Measurements from ENCODE around the gene EXOC1L. TPM values are rescaled to one million over a fixed set of nuclear protein-coding genes. Genes with fewer than 3 reads are reported as not detected.

EXOC1L gene
- total and polyA plus RNA-seq, 2 donors (not counting 1 experiment from before 2014, with no cell fraction given): not detected

DNA sequence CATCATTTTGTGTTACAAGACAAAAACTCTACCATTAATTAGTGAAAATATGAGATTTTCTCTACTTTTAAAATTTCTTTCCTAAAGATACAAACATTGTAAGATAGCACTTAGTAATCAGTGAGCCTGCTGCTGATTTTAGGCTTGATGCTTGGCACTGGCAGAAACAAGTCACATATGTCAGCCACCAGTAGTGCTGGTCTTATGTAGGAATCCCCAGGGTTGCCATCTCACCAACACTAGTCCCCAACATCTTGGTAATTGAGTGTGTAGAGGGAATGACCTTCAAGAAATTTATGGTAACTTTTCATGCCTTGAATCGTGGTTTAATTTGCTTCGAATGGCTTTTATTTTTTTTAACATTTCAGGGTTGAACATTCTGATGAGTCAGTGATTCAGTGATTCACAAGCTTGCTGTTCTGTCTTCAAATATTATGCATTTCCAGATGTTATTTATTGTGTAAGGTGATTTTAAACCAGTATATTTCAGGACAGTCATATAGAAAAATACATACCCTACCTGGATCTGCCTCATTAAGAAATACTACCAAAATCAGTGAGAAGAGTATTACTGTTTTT, 45.7 kb downstream of the EXOC1L start:
- H3K9me3 ChIP-seq (ENCODE audit: control extremely low read depth in 1 of 3, control insufficient read depth in 2 of 3, insufficient read depth in 1 of 3, low read length in 2 of 3): no peaks in the 10 kb centered on the region
- no peaks in the 10 kb centered on the region for H3K27me3 ChIP-seq (replicated peaks in 1 of 4; ENCODE audit: control extremely low read depth in 1 of 4, control insufficient read depth in 3 of 4, insufficient read depth in 4 of 4, low read length in 3 of 4)
- H3K79me2 ChIP-seq (ENCODE audit: control insufficient read depth, insufficient read depth, low read length): no peaks in the 10 kb centered on the region
- H4K20me1 ChIP-seq (ENCODE audit: control insufficient read depth, insufficient read depth, low read length, poor library complexity, severe bottlenecking): peaks cover 5% of the 10 kb centered on the region
- H3K4me3 ChIP-seq (ENCODE audit: control extremely low read depth in 1 of 5, extremely low read depth in 1 of 5, insufficient read depth in 1 of 5, low read depth in 2 of 5, low read length in 4 of 5): no peak overlapping the region
- TF ChIP-seq EZH2 (IDR thresholded peaks at IDR 0.05; ENCODE audit: borderline replicate concordance, insufficient read depth, low read depth, low read length, poor library complexity, severe bottlenecking): no peak
- TF ChIP-seq, protein P1, sequence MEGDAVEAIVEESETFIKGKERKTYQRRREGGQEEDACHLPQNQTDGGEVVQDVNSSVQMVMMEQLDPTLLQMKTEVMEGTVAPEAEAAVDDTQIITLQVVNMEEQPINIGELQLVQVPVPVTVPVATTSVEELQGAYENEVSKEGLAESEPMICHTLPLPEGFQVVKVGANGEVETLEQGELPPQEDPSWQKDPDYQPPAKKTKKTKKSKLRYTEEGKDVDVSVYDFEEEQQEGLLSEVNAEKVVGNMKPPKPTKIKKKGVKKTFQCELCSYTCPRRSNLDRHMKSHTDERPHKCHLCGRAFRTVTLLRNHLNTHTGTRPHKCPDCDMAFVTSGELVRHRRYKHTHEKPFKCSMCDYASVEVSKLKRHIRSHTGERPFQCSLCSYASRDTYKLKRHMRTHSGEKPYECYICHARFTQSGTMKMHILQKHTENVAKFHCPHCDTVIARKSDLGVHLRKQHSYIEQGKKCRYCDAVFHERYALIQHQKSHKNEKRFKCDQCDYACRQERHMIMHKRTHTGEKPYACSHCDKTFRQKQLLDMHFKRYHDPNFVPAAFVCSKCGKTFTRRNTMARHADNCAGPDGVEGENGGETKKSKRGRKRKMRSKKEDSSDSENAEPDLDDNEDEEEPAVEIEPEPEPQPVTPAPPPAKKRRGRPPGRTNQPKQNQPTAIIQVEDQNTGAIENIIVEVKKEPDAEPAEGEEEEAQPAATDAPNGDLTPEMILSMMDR (IDR thresholded peaks at IDR 0.05): no peak
- no peak overlapping the region for H3K9ac ChIP-seq (ENCODE audit: low read length)
- H3K9me3 Mint-ChIP-seq (ENCODE audit: insufficient read depth): no peaks in the 10 kb centered on the region
- no peaks in the 10 kb centered on the region for H3K27me3 Mint-ChIP-seq
- H3K27ac Mint-ChIP-seq: no peak overlapping the region
- H3K4me1 Mint-ChIP-seq: peaks cover 4% of the 10 kb centered on the region
- no peak overlapping the region for H3K4me2 ChIP-seq (replicated peaks; ENCODE audit: low read depth, low read length, poor library complexity, severe bottlenecking)
- ATAC-seq (ENCODE audit: low read depth): no peak
- CTCF ChIA-PET: interaction anchor here (0.6 to 4.6 kb wide), 9 partner anchors 11 to 553 kb away, joined by 3 to 27 read pairs (median 12); partner anchors contain the start of genes CEP135, EXOC1 and SRD5A3
- H3K4me3 Mint-ChIP-seq: no peak overlapping the region
- no peak overlapping the region for H2AFZ ChIP-seq (ENCODE audit: insufficient read depth, low read depth, low read length, poor library complexity, severe bottlenecking)
- peaks cover 0 to 4% of the 10 kb centered on the region in 2 donors for H3K4me1 ChIP-seq (ENCODE audit: control insufficient read depth in 2 of 2, insufficient read depth in 2 of 2, low read length in 2 of 2)
- no CpG with 5 or more reads among the region's 2 CpGs for WGBS (ENCODE audit: insufficient coverage)
- intact Hi-C loops (cut with micrococcal nuclease): loop anchor here (5.0 kb wide), 1 partner anchor 323 kb away; no protein-coding TSS in a partner anchor
- peaks cover 21 to 53% of the 10 kb centered on the region in 2 experiments for H3K36me3 ChIP-seq (replicated peaks in 1 of 2; ENCODE audit: control extremely low read depth in 1 of 2, control insufficient read depth in 1 of 2, extremely low read depth in 1 of 2, insufficient read depth in 2 of 2, low read length in 1 of 2)
- POLR2A ChIA-PET: no interaction called here
- no peak overlapping the region for H3K27ac ChIP-seq (ENCODE audit: low read length in 2 of 2)
- no peak for DNase-seq

DNA sequence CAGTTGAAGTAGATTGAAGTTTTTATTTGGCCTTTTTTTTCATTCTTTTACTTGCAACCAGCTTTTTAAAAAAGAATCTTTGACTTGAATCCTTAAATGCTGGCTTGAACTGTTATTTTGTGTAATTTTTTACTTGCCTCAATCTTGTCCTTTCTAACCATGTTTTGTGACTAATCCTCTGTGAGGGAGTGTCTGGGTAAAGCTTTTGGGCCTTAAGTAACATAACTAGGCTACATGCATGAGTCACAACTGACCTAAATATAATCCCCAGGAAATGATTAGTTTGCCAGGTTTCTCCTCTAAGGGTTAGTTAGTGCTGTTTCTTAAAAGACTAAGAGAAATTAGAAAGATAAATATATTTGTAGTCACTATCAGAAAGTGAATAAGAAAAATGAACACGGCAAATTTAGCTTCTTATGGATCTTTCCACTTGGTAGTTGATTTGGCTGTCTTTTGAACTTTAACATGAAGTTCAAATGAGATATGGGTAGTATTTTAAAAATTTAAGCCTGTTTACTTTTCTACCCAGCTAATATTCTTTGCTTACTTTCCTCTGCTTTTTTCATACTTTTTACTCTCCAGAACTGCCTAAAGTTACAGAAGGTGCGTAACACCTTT, 46.8 kb downstream of the EXOC1L start:
- H4K20me1 ChIP-seq (ENCODE audit: control insufficient read depth, insufficient read depth, low read length, poor library complexity, severe bottlenecking): peaks cover 5% of the 10 kb centered on the region
- no peaks in the 10 kb centered on the region for H3K9me3 Mint-ChIP-seq (ENCODE audit: insufficient read depth)
- no peaks in the 10 kb centered on the region for H3K27me3 Mint-ChIP-seq
- H3K27ac Mint-ChIP-seq: no peak overlapping the region
- ChIA-PET CTCF (interaction anchor here (0.7 to 4.6 kb wide), 15 partner anchors 10 to 682 kb away, joined by 3 to 27 read pairs (median 4); partner anchors contain the start of genes CEP135, EXOC1 and SRD5A3), POLR2A (no interaction called here)
- DNase-seq (no peak), ATAC-seq (ENCODE audit: low read depth) (no peak)
- H2AFZ ChIP-seq (ENCODE audit: insufficient read depth, low read depth, low read length, poor library complexity, severe bottlenecking): no peak overlapping the region
- intact Hi-C loops (cut with micrococcal nuclease): loop anchor here (1.0 to 5.0 kb wide), 2 partner anchors 324 to 554 kb away; no protein-coding TSS in a partner anchor
- no peak overlapping the region for H3K4me2 ChIP-seq (replicated peaks; ENCODE audit: low read depth, low read length, poor library complexity, severe bottlenecking)
- WGBS (ENCODE audit: insufficient coverage): no CpG with 5 or more reads among the region's 2 CpGs
- H3K79me2 ChIP-seq (ENCODE audit: control insufficient read depth, insufficient read depth, low read length): no peaks in the 10 kb centered on the region
- H3K27me3 ChIP-seq (replicated peaks in 1 of 4; ENCODE audit: control extremely low read depth in 1 of 4, control insufficient read depth in 3 of 4, insufficient read depth in 4 of 4, low read length in 3 of 4): no peaks in the 10 kb centered on the region
- no peak for TF ChIP-seq EZH2 (IDR thresholded peaks at IDR 0.05; ENCODE audit: borderline replicate concordance, insufficient read depth, low read depth, low read length, poor library complexity, severe bottlenecking)
- TF ChIP-seq, protein P1 (IDR thresholded peaks at IDR 0.05): no peak
- H3K9me3 ChIP-seq (ENCODE audit: control extremely low read depth in 1 of 3, control insufficient read depth in 2 of 3, insufficient read depth in 1 of 3, low read length in 2 of 3): no peaks in the 10 kb centered on the region
- peaks cover 22 to 54% of the 10 kb centered on the region in 2 experiments for H3K36me3 ChIP-seq (replicated peaks in 1 of 2; ENCODE audit: control extremely low read depth in 1 of 2, control insufficient read depth in 1 of 2, extremely low read depth in 1 of 2, insufficient read depth in 2 of 2, low read length in 1 of 2)
- peak overlapping the region in 1 of 2 donors; percentile 26 for H3K27ac ChIP-seq (ENCODE audit: low read length in 2 of 2)
- H3K9ac ChIP-seq (ENCODE audit: low read length): no peak overlapping the region
- no peak overlapping the region for H3K4me3 ChIP-seq (ENCODE audit: control extremely low read depth in 1 of 5, extremely low read depth in 1 of 5, insufficient read depth in 1 of 5, low read depth in 2 of 5, low read length in 4 of 5)
- peaks cover 4% of the 10 kb centered on the region for H3K4me1 Mint-ChIP-seq
- peaks cover 0 to 4% of the 10 kb centered on the region in 2 donors for H3K4me1 ChIP-seq (ENCODE audit: control insufficient read depth in 2 of 2, insufficient read depth in 2 of 2, low read length in 2 of 2)
- H3K4me3 Mint-ChIP-seq: no peak overlapping the region
